ENCODE results near the gene GPLD1.

DNA sequence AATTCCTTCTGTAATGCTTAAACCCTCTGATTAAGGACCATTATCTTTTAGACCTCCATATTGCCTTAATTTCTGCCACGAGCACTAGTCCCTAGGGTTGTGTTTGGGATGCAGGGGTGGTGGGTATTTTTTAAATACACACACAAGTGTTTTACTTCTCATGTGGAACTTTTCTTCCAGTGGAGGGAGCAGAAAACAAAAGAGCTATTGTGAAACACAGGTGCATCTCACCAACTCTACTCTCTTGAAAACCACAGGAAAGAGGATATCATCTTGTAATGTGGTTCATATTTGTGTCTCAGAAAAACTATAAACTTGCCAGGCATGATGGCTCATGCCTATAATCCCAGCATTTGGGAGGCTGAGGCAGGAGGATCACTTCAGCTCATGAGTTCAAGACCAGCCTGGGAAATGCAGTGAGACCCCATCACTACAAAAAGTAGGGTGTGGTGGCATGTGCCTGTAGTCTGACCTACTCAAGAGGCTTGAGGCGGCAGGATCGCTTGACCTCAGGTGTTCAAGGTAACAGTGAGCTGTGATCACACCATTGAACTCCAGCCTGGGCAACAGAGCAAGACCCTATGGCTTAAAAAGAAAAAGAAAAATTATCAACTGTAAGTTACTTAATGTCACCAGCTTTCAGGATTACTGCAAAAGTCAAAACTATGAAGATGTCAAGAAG, 49.4 kb downstream of the GPLD1 start:
- TF ChIP-seq CTCF (IDR thresholded peaks at IDR 0.05) (no peak), POLR2A (IDR thresholded peaks at IDR 0.05; ENCODE audit: low read depth) (no peak), POLR2AphosphoS5 (IDR thresholded peaks at IDR 0.05) (no peak)

Data from esophagus muscularis mucosa (tissue), 3 donors.